HepG2 (cell line): ENCODE data around the gene MT1G. TPM values are rescaled to one million over a fixed set of nuclear protein-coding genes. Genes with fewer than 3 reads are reported as not detected.

Source experiments
- FOSL1 ChIP-seq: sonication (generic); formaldehyde crosslinking; IDR thresholded peaks from 2 replicates; pipeline ENCODE4 v1.9.0; 2021; ENCODE audit warnings: missing genetic modification reagents, borderline replicate concordance
- SAFB2 ChIP-seq: sonication (generic); formaldehyde crosslinking; IDR thresholded peaks from 2 replicates; pipeline ENCODE4 v1.5.1; 2020; ENCODE audit warnings: missing genetic modification reagents, low read depth, mild to moderate bottlenecking, borderline replicate concordance
- ZC3H13 ChIP-seq: sonication (generic); formaldehyde crosslinking; IDR thresholded peaks from 2 replicates; pipeline ENCODE4 v1.8.1; 2023; ENCODE audit warnings: mild to moderate bottlenecking, missing genetic modification reagents, moderate library complexity
- ZNF264 ChIP-seq: sonication (generic); formaldehyde crosslinking; IDR thresholded peaks from 2 replicates; pipeline ENCODE4 v1.4.0; 2020; ENCODE audit warnings: missing genetic modification reagents
- ZNF660 ChIP-seq: sonication (generic); formaldehyde crosslinking; IDR thresholded peaks from 2 replicates; pipeline ENCODE4 v1.5.1; 2020; ENCODE audit warnings: mild to moderate bottlenecking, low read depth, missing genetic modification reagents, borderline replicate concordance
- polyA plus RNA-seq, 8 experiments: library from polyadenylated mRNA; depleted of rRNA in 3 of 8; stranded (reverse) in 7 of 8; unstranded in 1 of 8; fragments of >200 nt; fragmentation: Illumina TruSeq in 4 of 8; extraction: Trizol in 4 of 8; gene quantifications; 2 replicates each; pipeline versions ENCODE4 v1.2.1 to v1.2.3, GENCODE V29; 2011 to 2016; ENCODE audit warnings: low read depth in 4 of 8, missing spikeins in 1 of 8, mixed read lengths in 1 of 8; ENCODE audit not compliant: insufficient read depth in 1 of 8
- total RNA-seq, 5 experiments: library from RNA; depleted of rRNA; stranded (reverse); fragments of >200 nt; fragmentation: Illumina TruSeq; extraction: Trizol; gene quantifications; 2 replicates each; pipeline ENCODE4 v1.2.3, GENCODE V29; 2016; ENCODE audit warnings: low read depth in 1 of 5
- TF ChIP-seq, protein P1 (sequence below): sonication (generic); formaldehyde crosslinking; IDR thresholded peaks from 2 replicates; pipeline ENCODE4 v1.5.1; 2020; ENCODE audit warnings: mild to moderate bottlenecking, missing genetic modification reagents, borderline replicate concordance
- TF ChIP-seq, protein P2 (sequence below), 2 experiments: sonication (generic) in 1 of 2; formaldehyde crosslinking in 1 of 2; IDR thresholded peaks; 2 replicates each; pipeline versions ENCODE4 v1.5.1 to v1.6.1; 2011 to 2020; ENCODE audit warnings: borderline replicate concordance in 1 of 2, low read depth in 1 of 2, low read length in 1 of 2, mild to moderate bottlenecking in 1 of 2, missing genetic modification reagents in 1 of 2, moderate library complexity in 1 of 2
- TF ChIP-seq, protein P3 (sequence below): IDR thresholded peaks from 2 replicates; pipeline ENCODE4 v1.6.1; 2016; ENCODE audit warnings: mild to moderate bottlenecking
- TF ChIP-seq, protein P4 (sequence below): conservative IDR thresholded peaks from 2 replicates; pipeline ENCODE4 v1.6.1; 2018; ENCODE audit warnings: missing genetic modification reagents
- TF ChIP-seq, protein P5 (sequence below), 2 experiments: fragments of 450-650 bp in 1 of 2; sonication (generic) in 1 of 2; formaldehyde crosslinking in 1 of 2; IDR thresholded peaks; 2 replicates each; pipeline versions ENCODE4 v1.6.1 to v1.8.0; 2016 to 2022; ENCODE audit warnings: antibody characterized with exemption in 1 of 2, mild to moderate bottlenecking in 1 of 2, missing genetic modification reagents in 1 of 2

MT1G gene
- total and polyA plus RNA-seq, 2 of the 13 experiments (the other 11 are each of a cell fraction or from before 2014, with no cell fraction given), result 3.6 to 377 TPM

DNA sequence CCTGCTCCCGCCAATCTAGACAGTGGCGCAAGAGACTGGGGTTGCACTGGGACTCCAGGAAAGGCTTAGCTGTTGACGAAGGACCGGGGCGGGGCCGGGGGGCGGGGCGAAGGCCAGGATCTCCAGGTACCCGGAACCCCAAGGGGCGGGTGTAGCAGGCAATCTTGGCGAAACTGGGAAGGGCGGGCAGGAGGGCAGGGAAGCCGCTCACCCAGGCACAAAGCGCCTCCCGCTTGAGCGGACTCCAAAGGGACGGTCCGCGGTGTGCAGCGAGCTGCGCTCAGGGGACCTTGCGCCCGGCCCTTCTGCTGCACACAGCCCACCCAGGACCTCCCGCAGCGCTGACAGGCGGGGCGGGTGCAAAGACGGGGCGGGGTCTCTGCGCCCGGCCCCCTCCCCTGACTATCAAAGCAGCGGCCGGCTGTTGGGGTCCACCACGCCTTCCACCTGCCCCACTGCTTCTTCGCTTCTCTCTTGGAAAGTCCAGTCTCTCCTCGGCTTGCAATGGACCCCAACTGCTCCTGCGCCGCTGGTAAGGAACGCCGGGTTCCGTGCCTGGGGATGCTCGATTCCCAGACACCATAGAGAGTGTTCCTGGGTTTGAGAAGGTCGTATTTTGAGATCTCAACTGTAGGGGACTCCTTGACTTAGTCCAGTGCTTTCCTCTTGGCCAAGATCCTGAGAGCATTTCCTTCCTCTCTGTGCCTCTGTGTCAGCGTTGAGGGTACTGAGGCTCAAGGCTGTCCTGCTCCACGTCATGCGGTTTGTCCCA is 10.1 kb downstream of the MT1G start, which contains the start of gene MT1F (continued):
- TF ChIP-seq, protein P1, sequence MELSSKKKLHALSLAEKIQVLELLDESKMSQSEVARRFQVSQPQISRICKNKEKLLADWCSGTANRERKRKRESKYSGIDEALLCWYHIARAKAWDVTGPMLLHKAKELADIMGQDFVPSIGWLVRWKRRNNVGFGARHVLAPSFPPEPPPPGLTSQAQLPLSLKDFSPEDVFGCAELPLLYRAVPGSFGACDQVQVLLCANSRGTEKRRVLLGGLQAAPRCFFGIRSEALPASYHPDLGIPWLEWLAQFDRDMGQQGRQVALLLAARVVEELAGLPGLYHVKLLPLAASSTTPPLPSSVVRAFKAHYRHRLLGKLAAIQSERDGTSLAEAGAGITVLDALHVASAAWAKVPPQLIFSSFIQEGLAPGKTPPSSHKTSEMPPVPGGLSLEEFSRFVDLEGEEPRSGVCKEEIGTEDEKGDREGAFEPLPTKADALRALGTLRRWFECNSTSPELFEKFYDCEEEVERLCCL, result no peak
- TF ChIP-seq, protein P2, sequence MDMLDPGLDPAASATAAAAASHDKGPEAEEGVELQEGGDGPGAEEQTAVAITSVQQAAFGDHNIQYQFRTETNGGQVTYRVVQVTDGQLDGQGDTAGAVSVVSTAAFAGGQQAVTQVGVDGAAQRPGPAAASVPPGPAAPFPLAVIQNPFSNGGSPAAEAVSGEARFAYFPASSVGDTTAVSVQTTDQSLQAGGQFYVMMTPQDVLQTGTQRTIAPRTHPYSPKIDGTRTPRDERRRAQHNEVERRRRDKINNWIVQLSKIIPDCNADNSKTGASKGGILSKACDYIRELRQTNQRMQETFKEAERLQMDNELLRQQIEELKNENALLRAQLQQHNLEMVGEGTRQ (IDR thresholded peaks at IDR 0.05; ENCODE audit: low read depth, low read length), result no peak
- TF ChIP-seq, protein P2 (CRISPR knock-in tag; IDR thresholded peaks at IDR 0.05; ENCODE audit: borderline replicate concordance), result no peak
- TF ChIP-seq, protein P3, sequence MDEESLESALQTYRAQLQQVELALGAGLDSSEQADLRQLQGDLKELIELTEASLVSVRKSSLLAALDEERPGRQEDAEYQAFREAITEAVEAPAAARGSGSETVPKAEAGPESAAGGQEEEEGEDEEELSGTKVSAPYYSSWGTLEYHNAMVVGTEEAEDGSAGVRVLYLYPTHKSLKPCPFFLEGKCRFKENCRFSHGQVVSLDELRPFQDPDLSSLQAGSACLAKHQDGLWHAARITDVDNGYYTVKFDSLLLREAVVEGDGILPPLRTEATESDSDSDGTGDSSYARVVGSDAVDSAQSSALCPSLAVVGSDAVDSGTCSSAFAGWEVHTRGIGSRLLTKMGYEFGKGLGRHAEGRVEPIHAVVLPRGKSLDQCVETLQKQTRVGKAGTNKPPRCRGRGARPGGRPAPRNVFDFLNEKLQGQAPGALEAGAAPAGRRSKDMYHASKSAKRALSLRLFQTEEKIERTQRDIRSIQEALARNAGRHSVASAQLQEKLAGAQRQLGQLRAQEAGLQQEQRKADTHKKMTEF (CRISPR knock-in tag), result peak; percentile 49
- no peak for TF ChIP-seq SAFB2 (CRISPR knock-in tag)
- TF ChIP-seq, protein P4, sequence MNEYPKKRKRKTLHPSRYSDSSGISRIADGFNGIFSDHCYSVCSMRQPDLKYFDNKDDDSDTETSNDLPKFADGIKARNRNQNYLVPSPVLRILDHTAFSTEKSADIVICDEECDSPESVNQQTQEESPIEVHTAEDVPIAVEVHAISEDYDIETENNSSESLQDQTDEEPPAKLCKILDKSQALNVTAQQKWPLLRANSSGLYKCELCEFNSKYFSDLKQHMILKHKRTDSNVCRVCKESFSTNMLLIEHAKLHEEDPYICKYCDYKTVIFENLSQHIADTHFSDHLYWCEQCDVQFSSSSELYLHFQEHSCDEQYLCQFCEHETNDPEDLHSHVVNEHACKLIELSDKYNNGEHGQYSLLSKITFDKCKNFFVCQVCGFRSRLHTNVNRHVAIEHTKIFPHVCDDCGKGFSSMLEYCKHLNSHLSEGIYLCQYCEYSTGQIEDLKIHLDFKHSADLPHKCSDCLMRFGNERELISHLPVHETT (CRISPR knock-in tag), result no peak
- TF ChIP-seq FOSL1 (CRISPR knock-in tag), result no peak
- TF ChIP-seq, protein P5, sequence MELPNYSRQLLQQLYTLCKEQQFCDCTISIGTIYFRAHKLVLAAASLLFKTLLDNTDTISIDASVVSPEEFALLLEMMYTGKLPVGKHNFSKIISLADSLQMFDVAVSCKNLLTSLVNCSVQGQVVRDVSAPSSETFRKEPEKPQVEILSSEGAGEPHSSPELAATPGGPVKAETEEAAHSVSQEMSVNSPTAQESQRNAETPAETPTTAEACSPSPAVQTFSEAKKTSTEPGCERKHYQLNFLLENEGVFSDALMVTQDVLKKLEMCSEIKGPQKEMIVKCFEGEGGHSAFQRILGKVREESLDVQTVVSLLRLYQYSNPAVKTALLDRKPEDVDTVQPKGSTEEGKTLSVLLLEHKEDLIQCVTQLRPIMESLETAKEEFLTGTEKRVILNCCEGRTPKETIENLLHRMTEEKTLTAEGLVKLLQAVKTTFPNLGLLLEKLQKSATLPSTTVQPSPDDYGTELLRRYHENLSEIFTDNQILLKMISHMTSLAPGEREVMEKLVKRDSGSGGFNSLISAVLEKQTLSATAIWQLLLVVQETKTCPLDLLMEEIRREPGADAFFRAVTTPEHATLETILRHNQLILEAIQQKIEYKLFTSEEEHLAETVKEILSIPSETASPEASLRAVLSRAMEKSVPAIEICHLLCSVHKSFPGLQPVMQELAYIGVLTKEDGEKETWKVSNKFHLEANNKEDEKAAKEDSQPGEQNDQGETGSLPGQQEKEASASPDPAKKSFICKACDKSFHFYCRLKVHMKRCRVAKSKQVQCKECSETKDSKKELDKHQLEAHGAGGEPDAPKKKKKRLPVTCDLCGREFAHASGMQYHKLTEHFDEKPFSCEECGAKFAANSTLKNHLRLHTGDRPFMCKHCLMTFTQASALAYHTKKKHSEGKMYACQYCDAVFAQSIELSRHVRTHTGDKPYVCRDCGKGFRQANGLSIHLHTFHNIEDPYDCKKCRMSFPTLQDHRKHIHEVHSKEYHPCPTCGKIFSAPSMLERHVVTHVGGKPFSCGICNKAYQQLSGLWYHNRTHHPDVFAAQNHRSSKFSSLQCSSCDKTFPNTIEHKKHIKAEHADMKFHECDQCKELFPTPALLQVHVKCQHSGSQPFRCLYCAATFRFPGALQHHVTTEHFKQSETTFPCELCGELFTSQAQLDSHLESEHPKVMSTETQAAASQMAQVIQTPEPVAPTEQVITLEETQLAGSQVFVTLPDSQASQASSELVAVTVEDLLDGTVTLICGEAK (IDR thresholded peaks at IDR 0.05), result no peak
- TF ChIP-seq, protein P5 (CRISPR knock-in tag; IDR thresholded peaks at IDR 0.05), result no peak; the same call in 1 of the 2 replicates
- TF ChIP-seq ZC3H13, result peak; percentile 62; the same call in 1 of the 2 replicates
- TF ChIP-seq ZNF264, result no peak
- TF ChIP-seq ZNF660, result no peak
